SIG-M5 treated with dmso at 0.1 percent for 504 hours (cell line): Measurements from ENCODE around the gene RHOT2.

Source experiments
- DNase-seq: peaks from one replicate; lab custom pipeline; 2025; ENCODE audit not compliant: unreplicated experiment; lab: John Stamatoyannopoulos, UW

Gene RHOT2

GRCh38 chr16:632486-633335 is 35.2 kb upstream of the RHOT2 start:
- DNase-seq: no peak

GRCh38 chr16:633336-634050 is 34.4 kb upstream of the RHOT2 start:
- DNase-seq: no peak

GRCh38 chr16:634051-634670 is 33.8 kb upstream of the RHOT2 start:
- DNase-seq: no peak

GRCh38 chr16:634996-635395 is 32.9 kb upstream of the RHOT2 start:
- DNase-seq: no peak

GRCh38 chr16:635573-636205 is 32.2 kb upstream of the RHOT2 start:
- no peak for DNase-seq

- DNase-seq: peak; percentile 94
Observed at GRCh38 chr16:636206-637080, 31.5 kb upstream of the RHOT2 start, which contains the start of gene METTL26. METTL26 (minus strand) TSS chr16:636305; CDS start chr16:636290, 15 bp downstream.

GRCh38 chr16:637081-638018 is 30.6 kb upstream of the RHOT2 start:
- DNase-seq: peak; percentile 80

- no peak for DNase-seq
Observed at GRCh38 chr16:638034-638543, 29.8 kb upstream of the RHOT2 start.

- DNase-seq: no peak
Observed at GRCh38 chr16:638836-639235, 29.1 kb upstream of the RHOT2 start.

GRCh38 chr16:640614-641013 is 27.3 kb upstream of the RHOT2 start:
- no peak for DNase-seq

- peak; percentile 62 for DNase-seq
Observed at GRCh38 chr16:641326-642188, 26.4 kb upstream of the RHOT2 start, which contains the start of gene MCRIP2. MCRIP2 (plus strand) TSS chr16:641828; CDS start chr16:641992, 164 bp downstream.

GRCh38 chr16:642189-643049 is 25.5 kb upstream of the RHOT2 start:
- peak; percentile 58 for DNase-seq

- DNase-seq: no peak
Observed at GRCh38 chr16:643050-643368, 24.9 kb upstream of the RHOT2 start.

GRCh38 chr16:644556-644955 is 23.4 kb upstream of the RHOT2 start:
- no peak for DNase-seq

GRCh38 chr16:645852-646678 is 21.9 kb upstream of the RHOT2 start:
- no peak for DNase-seq

- DNase-seq: no peak
Observed at GRCh38 chr16:646679-647172, 21.2 kb upstream of the RHOT2 start.
